ENCODE data around the gene ZNF575.

DNA sequence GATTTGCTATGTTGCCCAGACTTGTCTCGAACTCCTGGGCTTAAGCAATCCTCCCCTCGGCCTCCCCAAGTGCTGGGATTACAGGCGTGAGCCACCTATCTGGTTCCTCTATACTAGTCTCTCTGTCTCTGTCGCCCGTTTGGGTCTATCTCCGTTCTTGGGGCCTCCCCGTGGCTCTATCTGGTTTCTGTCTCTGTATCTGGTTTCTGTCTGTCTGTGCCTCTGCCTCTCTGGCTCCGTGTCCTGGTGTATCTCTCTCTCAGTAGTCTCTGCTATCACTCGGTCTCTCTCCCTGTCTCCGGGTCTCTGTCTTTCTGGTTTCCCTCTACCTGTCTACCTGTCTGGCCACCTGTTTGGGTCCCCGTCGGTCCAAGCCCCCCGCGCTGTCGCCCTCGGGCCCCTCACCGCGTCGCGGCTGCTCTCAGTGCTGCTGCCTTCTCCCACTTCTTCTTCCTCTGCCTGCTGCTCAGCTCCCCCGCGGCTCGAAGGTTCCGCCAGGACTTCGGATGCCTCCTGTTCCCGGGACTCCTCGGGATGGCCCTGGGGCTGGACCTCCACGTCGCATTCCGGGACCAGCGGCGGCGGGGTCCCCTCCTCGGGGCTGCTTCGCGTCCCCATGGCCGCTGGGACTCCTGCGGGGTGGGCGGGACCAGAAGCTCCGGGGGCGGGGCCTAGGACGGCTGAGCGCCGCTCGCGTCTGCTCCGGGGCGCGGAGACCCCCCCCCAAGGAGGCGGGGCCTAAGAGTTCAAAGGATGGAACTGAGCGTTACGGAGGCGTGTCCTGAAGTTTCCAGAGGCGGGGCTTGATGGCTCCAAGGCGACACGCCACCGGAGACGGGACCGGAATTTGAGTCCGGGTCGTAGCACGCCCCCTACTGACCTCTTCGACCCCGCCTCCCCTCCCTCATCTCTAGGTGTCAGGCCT lies 29.2 kb upstream of the ZNF575 start:
- TF ChIP-seq, protein P1, sequence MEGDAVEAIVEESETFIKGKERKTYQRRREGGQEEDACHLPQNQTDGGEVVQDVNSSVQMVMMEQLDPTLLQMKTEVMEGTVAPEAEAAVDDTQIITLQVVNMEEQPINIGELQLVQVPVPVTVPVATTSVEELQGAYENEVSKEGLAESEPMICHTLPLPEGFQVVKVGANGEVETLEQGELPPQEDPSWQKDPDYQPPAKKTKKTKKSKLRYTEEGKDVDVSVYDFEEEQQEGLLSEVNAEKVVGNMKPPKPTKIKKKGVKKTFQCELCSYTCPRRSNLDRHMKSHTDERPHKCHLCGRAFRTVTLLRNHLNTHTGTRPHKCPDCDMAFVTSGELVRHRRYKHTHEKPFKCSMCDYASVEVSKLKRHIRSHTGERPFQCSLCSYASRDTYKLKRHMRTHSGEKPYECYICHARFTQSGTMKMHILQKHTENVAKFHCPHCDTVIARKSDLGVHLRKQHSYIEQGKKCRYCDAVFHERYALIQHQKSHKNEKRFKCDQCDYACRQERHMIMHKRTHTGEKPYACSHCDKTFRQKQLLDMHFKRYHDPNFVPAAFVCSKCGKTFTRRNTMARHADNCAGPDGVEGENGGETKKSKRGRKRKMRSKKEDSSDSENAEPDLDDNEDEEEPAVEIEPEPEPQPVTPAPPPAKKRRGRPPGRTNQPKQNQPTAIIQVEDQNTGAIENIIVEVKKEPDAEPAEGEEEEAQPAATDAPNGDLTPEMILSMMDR (IDR thresholded peaks at IDR 0.05), result peak in 1 of 6 experiments; percentile 8
- TF ChIP-seq POLR2A (IDR thresholded peaks at IDR 0.05), result peak in 1 of 2 donors; percentile 60
